A549 (cell line): ENCODE results near the gene TMEM168.

Source experiments
- CEBPB ChIP-seq, 2 experiments: fragments of >200 bp in 1 of 2; sonication (Bioruptor Twin) in 1 of 2; formaldehyde crosslinking in 1 of 2; IDR thresholded peaks; 2 replicates each; pipeline ENCODE4 v1.6.1; 2012 to 2016
- CTCF ChIP-seq: fragments of >200 bp; sonication (Bioruptor Twin); formaldehyde crosslinking; IDR thresholded peaks from 3 replicates; pipeline ENCODE4 v1.5.1; 2016
- HDAC2 ChIP-seq: fragments of 200-600 bp; sonication (generic); IDR thresholded peaks from 2 replicates; pipeline ENCODE4 v1.6.1; 2016
- JUNB ChIP-seq: fragments of >200 bp; sonication (Bioruptor Twin); formaldehyde crosslinking; IDR thresholded peaks from 2 replicates; pipeline ENCODE4 v1.6.1; 2016
- KDM1A ChIP-seq: fragments of 200-600 bp; sonication (generic); IDR thresholded peaks from 2 replicates; pipeline ENCODE4 v1.6.1; 2016; ENCODE audit warnings: low read depth, mild to moderate bottlenecking
- POLR2A ChIP-seq: IDR thresholded peaks from 2 replicates; pipeline ENCODE4 v1.6.1; 2012; ENCODE audit warnings: mild to moderate bottlenecking, low read length
- RAD21 ChIP-seq, 2 experiments: fragments of >200 bp in 1 of 2; sonication (Bioruptor Twin) in 1 of 2; formaldehyde crosslinking in 1 of 2; IDR thresholded peaks in 1 of 2; conservative IDR thresholded peaks in 1 of 2; 2 replicates in 1 of 2; 3 replicates in 1 of 2; pipeline ENCODE4 v1.6.1; 2012 to 2018; ENCODE audit warnings: inconsistent platforms in 1 of 2
- SREBF2 ChIP-seq: fragments of 450-650 bp; IDR thresholded peaks from 2 replicates; pipeline ENCODE4 v1.6.1; 2014; ENCODE audit warnings: mild to moderate bottlenecking, moderate library complexity
- TF ChIP-seq, protein P1 (sequence below): fragments of 150-350 bp; IDR thresholded peaks from 2 replicates; pipeline ENCODE4 v1.6.1; 2014; ENCODE audit warnings: low read depth, mild to moderate bottlenecking, low read length
- TF ChIP-seq, protein P2 (sequence below): IDR thresholded peaks from 2 replicates; pipeline ENCODE4 v1.6.1; 2012; ENCODE audit warnings: low read depth, borderline replicate concordance

DNA sequence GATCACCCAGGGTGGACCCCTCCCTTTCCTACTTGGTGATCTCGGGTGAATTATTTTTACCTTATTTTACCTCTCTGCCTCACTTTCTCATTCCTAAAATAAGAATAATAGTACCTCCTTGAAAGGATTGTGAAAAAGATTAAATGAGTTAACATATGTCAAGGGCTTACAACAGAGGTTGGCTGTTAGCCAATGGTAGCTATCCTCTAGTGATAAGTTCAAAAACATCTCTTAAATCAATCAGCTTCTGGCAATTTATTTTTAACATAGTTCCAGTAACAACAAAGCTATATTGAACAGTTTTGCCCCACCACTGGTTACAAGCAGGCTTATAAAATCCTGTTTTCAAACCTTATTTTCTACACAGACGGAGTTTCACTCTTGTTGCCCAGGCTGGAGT is 45.4 kb downstream of the TMEM168 start:
- TF ChIP-seq RAD21 (conservative IDR thresholded peaks at IDR 0.05 in 1 of 2, IDR thresholded peaks at IDR 0.05 in 1 of 2) (no peak), CTCF (no peak), POLR2A (no peak), JUNB (no peak), HDAC2 (no peak), SREBF2 (no peak), KDM1A (no peak), CEBPB (IDR thresholded peaks at IDR 0.05) (no peak)
- TF ChIP-seq, protein P1, sequence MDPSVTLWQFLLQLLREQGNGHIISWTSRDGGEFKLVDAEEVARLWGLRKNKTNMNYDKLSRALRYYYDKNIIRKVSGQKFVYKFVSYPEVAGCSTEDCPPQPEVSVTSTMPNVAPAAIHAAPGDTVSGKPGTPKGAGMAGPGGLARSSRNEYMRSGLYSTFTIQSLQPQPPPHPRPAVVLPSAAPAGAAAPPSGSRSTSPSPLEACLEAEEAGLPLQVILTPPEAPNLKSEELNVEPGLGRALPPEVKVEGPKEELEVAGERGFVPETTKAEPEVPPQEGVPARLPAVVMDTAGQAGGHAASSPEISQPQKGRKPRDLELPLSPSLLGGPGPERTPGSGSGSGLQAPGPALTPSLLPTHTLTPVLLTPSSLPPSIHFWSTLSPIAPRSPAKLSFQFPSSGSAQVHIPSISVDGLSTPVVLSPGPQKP = no peak
- TF ChIP-seq, protein P2, sequence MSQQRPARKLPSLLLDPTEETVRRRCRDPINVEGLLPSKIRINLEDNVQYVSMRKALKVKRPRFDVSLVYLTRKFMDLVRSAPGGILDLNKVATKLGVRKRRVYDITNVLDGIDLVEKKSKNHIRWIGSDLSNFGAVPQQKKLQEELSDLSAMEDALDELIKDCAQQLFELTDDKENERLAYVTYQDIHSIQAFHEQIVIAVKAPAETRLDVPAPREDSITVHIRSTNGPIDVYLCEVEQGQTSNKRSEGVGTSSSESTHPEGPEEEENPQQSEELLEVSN = no peak
